Fibroblast of the conjunctiva (primary cell): ENCODE results near the gene HOOK2.
"Not testable (repeated sequence)": the region's sequence is repeated elsewhere in the genome, so short reads cannot be mapped to it uniquely, and the experiment has no call there.

Experiments used
- DNase-seq: peaks from one replicate; pipeline ENCODE4 v3.0.0-alpha.2; 2010; ENCODE audit warnings: low read depth

The HOOK2 gene

DNA sequence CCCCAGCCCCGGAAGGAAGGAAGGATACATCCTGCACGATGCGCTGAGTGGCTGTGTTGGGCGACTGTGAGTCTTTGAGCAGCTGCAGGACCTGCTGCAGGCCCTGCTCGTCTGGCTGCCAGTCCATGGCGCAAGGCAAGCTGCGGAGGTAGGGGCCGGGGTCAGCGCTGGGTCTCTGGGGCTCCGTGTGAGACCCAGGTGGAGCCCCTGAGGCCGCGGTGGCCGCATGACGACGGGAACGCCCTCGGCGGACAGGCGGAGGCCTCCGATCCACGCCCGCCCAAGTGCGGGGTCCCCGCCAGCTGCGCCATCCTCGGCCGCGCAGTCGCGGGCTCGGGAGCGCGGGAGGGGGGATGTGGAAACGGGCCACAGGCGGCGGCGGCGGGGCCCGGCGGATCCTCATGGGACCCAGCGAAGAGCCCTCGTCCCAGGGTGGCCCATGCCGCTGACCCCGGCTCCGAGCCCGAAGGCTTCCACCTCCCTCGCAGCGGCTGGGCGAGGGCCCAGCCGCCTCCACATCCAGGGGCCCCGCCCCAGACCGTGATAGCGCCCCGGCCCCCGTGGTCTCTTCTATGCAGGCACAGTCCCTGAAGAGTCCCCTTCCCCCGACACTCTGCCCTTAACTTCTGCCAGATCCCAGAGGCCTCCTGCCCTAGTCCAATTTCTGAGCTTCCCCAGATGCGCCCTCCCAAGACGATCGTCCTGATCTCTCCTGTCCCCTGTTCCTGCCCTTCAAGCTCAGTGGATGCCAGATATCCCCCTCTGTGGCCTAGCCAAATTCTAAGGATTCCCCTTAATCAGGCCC lies 54.3 kb downstream of the HOOK2 start:
- DNase-seq = no peak

DNA sequence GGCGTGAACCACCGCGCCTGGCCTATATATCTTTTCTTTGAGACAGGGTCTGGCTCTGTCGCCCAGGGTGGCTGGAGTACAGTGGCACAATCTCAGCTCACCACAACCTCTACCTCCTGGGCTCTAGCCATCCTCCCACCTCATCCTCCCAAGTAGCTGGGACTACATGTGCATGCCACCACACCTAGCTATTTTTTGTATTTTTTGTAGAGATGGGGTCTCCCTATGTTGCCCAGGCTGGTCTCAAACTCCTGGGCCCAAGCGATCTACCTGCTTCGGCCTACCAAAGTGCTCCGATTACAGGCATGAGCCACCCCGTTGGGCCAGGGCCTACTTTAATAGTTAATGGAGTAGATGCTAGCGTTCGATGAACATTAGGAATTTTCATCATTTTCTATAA lies 55.1 kb downstream of the HOOK2 start:
- no peak for DNase-seq

DNA sequence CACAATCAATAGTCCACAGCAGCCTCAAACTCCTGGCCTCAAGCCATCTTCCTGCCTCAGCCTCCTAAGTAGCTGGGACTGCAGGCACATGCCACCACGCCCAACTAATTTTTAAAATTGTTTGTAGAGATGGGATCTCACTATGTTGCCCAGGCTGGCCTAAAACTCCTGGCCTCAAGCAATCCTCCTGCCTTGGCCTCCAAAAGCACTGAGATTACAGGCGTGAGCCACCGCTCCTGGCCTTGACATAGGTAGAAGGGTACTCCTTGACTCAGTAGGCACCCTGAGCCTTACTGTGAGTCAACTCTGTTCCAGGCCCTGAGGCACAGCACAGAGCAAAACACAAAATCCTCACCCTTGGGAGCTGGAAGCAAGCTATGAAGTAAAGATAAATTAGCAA lies 59.4 kb downstream of the HOOK2 start:
- no peak for DNase-seq

DNA sequence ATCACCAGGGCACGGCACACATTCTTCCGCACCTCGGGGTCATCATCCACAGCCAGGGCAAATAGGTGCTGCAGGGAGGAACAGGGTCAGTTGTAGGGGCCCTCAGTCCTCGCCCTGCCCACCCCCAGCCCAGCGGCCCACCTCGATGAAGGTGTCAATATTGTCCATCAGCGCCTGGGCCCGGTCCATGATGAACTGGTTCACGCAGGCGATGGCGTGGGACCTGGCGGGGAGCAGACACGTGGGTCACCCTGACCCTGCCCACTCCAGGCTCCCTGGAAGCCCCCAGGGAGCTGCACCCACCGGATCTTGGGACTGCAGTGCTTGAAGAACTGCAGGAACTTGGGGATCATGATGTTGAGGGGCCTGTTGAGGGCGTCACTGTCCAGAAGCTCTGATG lies 60.2 kb downstream of the HOOK2 start:
- no peak for DNase-seq

DNA sequence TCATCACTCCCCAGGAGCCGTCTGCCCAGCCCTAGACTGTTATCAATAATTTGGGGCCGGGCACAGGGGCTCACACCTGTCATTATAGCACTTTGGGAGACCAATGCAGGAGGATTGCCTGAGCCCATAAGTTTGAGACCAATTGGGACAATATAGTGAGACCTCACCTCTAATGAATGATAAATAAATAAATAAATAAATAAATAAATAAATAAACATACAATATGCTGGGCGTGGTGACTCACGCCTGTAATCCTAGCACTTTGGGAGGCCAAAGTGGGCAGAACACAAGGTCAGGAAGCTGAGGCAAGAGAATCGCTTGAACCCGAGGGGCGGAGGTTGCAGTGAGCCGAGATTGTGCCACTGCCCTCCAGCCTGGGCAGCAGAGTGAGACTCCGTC lies 62.0 kb downstream of the HOOK2 start:
- not testable (repeated sequence) for DNase-seq
